PC-3 (cell line): Measurements from ENCODE around the gene MTMR6.

Experiments used
- EZH2 ChIP-seq: fragments of 300-600 bp; sonication (generic); IDR thresholded peaks from one replicate; pipeline ENCODE4 v1.6.1; 2017; ENCODE audit warnings: antibody characterized with exemption, mild to moderate bottlenecking, low read length; ENCODE audit not compliant: unreplicated experiment
- EZH2phosphoT487 ChIP-seq: fragments of 300-600 bp; sonication (generic); IDR thresholded peaks from 2 replicates; pipeline ENCODE4 v1.6.1; 2018; ENCODE audit warnings: mild to moderate bottlenecking, antibody characterized with exemption, low read length, borderline replicate concordance
- TF ChIP-seq, protein P1 (sequence below): fragments of 300-600 bp; sonication (generic); conservative IDR thresholded peaks from 2 replicates; pipeline ENCODE4 v1.5.1; 2017; ENCODE audit warnings: antibody characterized with exemption, low read depth, mild to moderate bottlenecking, low read length

GRCh38 chr13:25267715-25268114 is 19.6 kb downstream of the MTMR6 start:
- TF ChIP-seq, protein P1, sequence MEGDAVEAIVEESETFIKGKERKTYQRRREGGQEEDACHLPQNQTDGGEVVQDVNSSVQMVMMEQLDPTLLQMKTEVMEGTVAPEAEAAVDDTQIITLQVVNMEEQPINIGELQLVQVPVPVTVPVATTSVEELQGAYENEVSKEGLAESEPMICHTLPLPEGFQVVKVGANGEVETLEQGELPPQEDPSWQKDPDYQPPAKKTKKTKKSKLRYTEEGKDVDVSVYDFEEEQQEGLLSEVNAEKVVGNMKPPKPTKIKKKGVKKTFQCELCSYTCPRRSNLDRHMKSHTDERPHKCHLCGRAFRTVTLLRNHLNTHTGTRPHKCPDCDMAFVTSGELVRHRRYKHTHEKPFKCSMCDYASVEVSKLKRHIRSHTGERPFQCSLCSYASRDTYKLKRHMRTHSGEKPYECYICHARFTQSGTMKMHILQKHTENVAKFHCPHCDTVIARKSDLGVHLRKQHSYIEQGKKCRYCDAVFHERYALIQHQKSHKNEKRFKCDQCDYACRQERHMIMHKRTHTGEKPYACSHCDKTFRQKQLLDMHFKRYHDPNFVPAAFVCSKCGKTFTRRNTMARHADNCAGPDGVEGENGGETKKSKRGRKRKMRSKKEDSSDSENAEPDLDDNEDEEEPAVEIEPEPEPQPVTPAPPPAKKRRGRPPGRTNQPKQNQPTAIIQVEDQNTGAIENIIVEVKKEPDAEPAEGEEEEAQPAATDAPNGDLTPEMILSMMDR = peak; percentile 33; the same call in 1 of the 2 replicates
- TF ChIP-seq EZH2phosphoT487 = no peak
- no peak for TF ChIP-seq EZH2
